OCI-LY1 (cell line): ENCODE data around the gene MYO3B.

Experiments used
- CTCF ChIP-seq: fragments of 200-600 bp; sonication (generic), shearing (Covaris generic); IDR thresholded peaks from 2 replicates; pipeline ENCODE4 v1.5.1; 2017; ENCODE audit warnings: mild to moderate bottlenecking, antibody characterized with exemption, low read length, moderate library complexity, mixed read lengths
- EZH2 ChIP-seq: fragments of 200-600 bp; sonication (generic), shearing (Covaris generic); IDR thresholded peaks from 2 replicates; pipeline ENCODE4 v1.8.0; 2017; ENCODE audit warnings: borderline replicate concordance, mixed run types, mild to moderate bottlenecking, antibody characterized with exemption, low read length, moderate library complexity, mixed read lengths

GRCh38 chr2:170535552-170535951 lies 357.6 kb downstream of the MYO3B start:
- TF ChIP-seq CTCF (no peak), EZH2 (no peak)
